ENCODE data around the gene ADD2.

ADD2 gene

GRCh38 chr2:70719231-70719630 lies 48.8 kb downstream of the ADD2 start:
- DNase-seq = no peak

- DNase-seq = no peak
Observed at GRCh38 chr2:70718736-70719135, 49.3 kb downstream of the ADD2 start.

DNA sequence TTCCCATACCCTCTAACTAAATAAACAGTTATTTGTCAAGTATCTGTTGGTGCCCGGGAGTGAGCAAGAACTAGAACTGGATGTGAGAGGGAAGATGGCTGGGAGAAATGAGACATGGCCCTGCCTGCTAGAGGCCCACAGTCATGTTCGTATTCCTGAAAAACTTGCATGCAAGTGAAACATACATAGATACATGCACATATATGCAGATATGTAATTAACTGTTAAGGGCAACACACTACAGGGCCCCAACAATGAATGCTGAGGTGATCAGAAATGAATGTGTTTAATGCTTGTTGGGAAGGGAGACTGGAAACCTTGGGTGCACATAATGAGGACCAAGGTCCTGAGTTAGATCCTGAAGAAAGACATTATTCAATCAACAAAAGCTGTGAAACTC lies 49.8 kb downstream of the ADD2 start:
- DNase-seq = no peak

GRCh38 chr2:70717431-70718038 lies 50.5 kb downstream of the ADD2 start:
- DNase-seq = no peak

DNA sequence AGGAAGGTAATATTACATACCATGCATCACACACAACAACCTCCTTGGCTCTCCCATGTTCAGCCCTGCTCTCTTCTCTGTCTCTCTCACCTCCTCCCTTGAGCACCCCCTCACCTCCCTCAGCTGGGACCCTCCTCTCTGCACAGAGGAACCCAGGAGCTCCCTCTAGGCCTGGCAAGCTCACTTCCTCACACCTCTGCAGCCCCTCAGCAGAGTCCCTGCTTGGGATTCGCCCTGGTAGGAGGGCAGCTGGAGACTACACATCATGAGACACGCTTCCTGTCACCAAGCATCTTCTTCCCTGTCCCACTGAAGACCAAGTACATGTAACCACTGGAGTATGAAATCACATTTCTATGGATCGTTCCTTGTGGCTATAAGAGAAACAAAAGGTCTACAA lies 51.0 kb downstream of the ADD2 start:
- no peak for DNase-seq

GRCh38 chr2:70716131-70716743 lies 51.8 kb downstream of the ADD2 start:
- no peak for DNase-seq

GRCh38 chr2:70715071-70715985 lies 52.7 kb downstream of the ADD2 start:
- DNase-seq = no peak

GRCh38 chr2:70714141-70714905 lies 53.7 kb downstream of the ADD2 start:
- no peak for DNase-seq

- DNase-seq = no peak
Observed at GRCh38 chr2:70712916-70713315, 55.1 kb downstream of the ADD2 start.

DNA sequence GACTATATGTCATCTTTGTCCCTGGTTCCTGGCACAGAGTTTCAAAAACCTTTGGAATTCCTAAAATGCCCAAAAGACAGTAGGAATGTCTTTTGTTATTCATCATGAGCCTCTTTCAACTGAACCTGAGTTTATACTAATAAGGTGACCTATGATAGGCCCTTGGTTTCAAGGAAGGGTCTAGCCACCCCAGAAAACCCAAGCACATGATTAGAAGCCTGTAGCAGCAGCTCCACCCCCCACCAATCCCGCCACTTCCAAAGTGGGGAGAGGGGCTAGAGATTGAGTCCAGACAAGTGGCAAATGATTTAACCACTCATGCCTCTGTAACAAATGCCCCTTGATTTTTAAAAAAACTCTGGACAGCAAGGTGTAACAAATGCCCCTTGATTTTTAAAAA lies 56.8 kb downstream of the ADD2 start:
- no peak for DNase-seq

GRCh38 chr2:70710038-70710690 lies 57.8 kb downstream of the ADD2 start:
- DNase-seq = no peak

GRCh38 chr2:70709275-70710037 lies 58.5 kb downstream of the ADD2 start:
- DNase-seq = no peak

DNA sequence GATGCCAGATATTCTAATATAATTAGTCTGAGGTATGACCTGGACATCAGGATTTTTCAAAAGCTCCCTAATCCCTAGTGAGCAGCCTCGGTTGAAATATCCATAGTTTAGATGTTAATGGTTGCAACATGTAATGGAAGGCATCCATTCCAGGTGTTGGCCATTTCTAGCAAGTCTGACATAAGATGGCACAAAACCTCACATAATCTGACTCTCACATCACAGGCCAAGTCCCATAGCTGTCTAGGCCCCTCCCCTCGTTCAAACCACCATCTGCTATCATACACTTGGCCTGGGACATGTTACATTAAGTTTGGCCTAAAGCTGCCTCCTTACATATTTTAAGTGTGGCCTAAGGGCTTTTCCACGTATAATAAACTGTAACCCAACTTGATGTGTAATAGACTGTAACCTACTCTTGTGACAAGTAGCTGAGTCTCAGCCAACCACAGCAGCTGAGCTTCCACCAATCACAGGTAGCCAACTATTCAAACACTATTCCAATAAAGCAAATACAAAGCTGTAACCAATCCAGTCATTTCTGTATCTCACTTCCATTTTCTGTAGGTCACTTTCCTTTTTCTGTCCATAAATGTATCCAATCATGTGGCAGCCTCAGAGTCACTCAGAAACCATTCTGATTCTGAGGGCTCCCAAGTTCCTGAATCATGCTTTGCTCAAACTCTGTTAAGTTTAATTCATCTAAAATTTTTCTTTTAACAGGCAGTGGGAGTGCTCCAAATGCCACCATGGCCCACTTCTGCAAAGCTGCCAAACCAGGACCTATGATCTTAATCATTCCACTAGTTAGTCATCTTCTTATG lies 59.4 kb downstream of the ADD2 start:
- no peak for DNase-seq

DNA sequence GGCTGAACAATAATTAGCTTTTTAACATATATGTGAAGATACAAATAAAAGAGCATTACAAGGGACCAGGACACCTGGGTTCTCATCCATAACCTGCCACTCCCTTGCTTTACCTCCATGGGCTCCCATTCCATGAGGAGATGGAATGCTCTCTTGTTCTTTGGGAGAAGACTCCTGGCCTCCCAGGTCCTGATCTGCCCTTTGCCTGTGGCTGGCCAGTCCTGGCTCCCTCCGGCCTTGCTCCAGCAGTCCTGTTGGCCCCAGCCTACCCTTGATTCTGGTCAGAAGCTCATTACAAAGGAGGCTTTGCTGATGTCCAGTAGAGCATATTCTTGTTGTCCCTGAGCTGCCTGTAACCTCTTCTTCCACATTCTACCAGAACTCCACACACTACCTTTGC lies 60.3 kb downstream of the ADD2 start:
- DNase-seq = no peak

DNA sequence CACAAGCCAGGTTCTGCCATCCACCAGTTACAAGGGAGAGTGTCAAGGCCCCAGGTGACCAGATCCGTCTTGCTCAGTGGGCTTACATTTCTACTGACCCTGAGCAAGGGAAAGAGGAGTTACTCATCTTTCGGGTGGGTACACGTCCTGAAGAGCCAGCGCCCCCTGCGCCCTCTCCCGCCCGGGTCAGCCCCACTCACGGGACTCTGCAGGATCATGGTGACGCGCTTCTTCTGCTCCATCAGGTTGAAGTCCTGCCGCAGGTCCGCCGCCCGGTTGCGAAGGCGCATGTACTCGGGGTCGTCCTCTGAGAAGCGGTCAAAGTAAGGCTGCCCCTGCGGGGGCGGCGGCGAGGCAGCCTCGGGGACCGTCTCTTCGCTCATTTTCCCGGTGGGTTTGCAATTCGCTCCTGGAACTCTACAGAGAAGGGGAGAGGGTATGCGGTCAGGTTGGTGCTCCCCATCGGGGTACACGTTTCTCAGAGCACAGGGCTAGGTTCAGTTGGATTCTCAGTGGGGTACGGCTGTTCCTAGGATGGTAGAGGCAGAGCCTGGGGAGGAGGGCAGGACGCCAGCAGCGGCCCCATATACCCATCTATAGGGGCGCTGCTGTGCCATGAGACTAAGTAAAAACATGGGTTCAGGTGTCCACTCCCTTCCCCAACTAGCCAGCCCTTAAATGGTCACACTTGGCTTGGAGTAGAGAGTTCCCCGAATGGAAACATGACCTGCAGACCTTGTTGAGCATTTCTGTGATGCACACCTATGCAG lies 61.8 kb downstream of the ADD2 start:
- DNase-seq = no peak

- no peak for DNase-seq
Observed at GRCh38 chr2:70705160-70705850, 62.7 kb downstream of the ADD2 start.

DNA sequence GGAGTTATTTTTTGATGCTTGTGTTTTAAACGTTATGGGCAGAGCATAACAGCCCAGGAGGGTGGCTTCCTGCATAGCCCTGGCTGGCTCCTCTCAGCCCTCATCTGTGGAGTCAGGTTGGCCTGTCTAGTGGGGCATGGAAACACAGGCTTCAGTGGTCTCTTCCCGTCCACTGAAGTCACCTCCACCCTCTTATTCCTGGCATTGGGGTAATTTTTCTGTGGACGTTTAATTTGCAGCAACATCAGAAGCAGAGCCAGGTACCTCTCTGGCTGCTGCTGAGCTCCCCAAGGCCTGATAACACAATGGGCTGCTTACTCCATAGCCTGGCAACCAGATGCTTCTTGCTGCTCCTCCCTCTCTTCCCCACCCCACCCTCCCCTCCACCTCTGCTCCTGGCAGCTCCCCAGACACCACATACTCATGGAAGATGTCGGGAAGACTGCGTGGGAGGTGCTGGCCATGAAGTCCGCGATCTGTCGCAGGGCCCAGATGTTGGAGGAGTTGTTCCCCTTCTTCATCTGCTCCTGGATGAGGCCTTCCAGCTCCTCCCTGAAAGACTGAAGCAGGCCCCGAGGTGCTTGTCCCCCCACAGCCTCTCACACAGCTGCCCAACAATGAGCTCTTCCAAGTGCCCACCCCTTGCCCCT lies 64.0 kb downstream of the ADD2 start:
- DNase-seq = no peak

DNA sequence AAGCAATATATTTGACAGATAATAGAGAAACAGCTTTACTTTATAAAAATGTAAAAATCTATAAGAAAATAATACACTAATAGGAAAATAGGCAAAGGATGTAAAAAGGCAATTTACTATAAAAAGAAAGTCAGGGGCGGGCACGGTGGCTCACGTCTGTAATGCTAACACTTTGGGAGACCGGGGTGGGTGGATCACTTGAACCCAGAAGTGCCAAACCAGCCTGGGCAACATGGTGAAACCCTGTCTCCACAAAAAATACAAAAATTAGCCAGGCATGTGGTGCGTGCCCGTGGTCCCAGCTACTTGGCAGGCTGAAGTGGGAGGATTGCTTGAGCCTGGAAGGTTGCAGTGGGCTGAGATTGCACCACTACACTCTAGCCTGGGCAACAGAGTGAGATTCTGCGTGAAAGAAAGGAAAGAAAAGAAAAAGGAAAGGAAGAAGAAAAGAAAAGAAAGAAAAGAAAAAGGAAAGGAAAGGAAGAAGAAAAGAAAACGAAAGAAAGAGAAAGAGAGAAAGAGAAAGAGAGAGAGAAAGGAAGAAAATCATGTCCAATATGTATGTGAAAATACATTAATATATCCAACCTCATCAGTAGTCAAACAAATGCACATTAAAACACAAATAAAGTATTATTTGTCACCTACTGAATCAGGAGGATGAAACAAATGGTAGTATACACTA lies 65.1 kb downstream of the ADD2 start:
- no peak for DNase-seq

Data from SW 1271 (cell line).